GM20431 (cell line): ENCODE results near the gene CCDC27.

ENCODE experiments used
- in situ Hi-C: fragments of 300-500 bp; cut with MseI, MboI; formaldehyde crosslinking; loops from one replicate; pipeline ENCODE4 v1.15.0; 2020; ENCODE audit warnings: low sequenced_read_pairs; ENCODE audit not compliant: unreplicated experiment

CCDC27 gene

DNA sequence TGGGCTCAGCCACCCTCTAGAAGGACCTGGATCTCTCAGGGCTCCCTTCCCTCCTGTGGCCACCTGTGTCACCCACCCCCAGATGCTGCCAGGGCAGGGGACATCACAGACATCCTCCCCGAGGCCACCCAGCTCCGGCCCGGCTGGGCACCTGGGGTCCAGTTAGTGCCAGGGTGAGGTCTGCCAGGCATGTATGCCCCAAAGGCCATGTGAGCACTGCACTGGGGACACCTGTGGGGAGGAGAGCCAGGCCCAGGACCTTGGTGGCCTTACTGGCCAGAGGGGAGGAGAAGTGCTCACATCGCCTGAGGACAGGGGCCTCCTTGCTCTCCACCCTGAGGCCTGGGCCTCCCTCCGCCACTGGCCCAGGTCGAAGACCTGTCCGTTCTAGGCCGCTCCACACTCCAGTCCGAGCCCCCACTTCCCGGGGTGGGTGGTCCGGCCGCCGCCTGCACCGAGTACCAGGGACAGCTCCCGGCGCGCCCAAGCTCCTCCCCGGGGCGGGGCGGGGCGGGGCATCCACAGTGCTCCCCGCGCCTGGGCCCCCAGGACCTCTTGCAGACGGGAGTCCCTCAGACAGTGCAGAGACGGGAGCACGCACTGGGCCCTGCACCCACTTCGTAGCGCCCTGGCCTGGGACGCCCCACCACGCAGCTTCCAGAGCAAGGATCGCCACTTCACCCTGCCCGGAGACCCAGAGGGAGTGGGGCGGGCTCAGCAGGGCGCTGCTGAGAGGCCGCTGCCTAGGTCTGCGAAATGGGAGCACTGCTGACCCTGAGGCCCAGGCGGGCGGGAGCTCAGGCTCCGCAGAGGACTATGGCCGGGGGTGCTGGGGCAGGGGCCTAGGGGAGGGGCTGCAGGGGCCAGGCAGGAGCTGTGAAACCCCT lies 34.3 kb upstream of the CCDC27 start:
- in situ Hi-C loops = no loop called here

DNA sequence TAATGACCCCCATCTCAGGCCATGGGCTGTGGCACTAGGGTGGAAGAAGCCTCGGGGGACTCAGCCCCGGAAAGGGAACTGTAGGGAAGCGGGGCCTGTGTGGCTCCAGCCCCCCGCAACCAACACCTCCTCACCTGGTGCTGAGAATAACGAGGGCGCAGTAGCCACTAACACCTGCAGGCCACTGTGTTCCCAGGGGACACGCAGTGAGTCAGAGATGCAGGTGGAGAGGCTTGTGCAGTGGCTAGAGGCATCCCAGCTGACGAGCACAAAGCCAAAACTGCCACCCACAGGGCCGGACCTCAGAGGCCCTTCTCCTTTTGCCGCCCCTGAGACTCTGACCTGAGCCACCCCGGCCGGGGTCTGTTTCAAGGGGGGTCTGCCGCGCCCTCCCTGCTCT lies 33.5 kb upstream of the CCDC27 start:
- in situ Hi-C loops = no loop called here

DNA sequence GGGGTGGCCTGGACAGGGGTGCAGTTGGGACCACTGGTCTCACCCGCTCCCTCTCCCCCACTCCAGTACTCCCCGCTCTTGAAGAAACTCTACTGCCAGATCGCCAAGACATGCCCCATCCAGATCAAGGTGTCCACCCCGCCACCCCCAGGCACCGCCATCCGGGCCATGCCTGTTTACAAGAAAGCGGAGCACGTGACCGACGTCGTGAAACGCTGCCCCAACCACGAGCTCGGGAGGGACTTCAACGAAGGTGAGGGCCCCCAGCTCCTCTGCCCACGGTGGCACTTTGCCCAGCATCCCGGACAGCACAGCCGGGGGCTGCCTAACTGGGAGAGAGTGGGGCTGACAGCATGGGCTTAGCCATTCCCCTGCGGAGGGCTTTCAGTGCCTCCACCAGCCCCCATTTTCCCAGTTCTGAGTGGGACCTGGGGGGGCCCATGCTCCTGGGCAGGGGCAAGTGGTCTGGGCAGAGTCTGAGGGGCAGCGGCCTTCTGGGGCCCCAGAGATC lies 30.2 kb upstream of the CCDC27 start:
- in situ Hi-C loops = loop anchor here (10.0 kb wide), 1 partner anchor 97 kb away; the partner anchor contains the start of gene TPRG1L

DNA sequence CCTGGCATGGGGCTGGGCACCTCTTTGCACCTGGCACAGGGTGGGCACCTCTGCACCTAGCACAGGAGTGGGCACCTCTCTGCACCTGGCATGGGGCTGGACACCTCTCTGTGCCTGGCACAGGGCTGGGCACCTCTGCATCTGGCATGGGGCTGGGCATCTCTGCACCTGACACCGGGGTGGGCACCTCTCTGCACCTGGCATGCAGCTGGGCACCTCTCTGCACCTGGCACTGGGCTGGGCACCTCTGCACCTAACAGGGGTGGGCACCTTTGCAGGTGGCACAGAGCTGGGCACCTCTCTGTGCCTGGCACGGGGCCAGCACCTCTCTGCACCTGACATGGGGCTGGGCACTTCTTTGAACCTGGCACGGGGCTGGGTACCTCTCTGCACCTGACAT lies 29.4 kb upstream of the CCDC27 start:
- in situ Hi-C loops = loop anchor here (10.0 kb wide), 1 partner anchor 98 kb away; the partner anchor contains the start of gene TPRG1L

DNA sequence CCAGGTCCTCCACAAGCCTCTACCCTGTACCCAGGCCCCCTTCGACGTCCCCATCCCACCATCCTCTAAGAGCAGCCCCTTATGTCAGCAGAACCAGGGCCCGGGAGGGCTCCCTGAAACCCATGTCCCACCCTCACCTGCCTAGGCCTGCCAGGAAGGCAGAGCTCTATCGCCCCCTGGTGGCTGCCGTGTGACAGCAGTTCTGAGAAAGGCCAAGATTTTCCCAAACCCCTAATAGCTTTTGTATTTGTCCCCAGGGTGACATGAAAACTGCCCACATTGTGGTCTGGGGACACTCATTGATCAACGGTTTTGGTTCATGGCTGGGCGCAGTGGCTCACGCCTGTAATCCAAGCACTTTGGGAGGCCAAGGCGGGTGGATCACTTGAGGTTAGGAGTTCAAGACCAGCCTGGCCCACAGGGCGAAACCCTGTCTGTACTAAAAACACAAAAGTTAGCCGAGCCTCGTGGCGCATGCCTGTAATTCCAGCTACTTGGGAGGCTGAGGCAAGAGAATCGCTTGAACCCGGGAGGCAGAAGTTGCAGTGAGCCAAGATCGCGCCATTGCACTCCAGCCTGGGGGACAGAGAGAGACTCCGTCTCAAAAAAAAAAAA lies 27.7 kb upstream of the CCDC27 start:
- in situ Hi-C loops = loop anchor here (10.0 kb wide), 1 partner anchor 100 kb away; the partner anchor contains the start of gene TPRG1L

DNA sequence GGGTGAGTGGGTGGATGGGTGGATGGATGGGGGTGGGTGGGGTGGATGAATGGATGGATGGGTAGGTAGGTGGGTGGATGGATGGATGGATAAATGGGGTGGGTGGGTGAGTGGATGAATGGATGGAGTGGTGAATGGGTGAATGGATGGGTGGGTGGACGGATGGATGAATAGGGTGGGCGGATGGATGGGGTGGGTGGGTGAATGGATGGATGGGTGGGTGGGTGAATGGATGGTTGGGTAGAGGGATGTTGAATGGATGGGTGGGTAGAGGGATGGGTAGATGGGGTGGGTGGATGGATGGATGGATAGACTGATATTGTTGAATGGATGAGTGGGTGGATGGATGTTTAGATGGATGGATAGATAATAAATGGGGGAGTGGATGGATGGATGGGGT lies 26.9 kb upstream of the CCDC27 start:
- in situ Hi-C loops = loop anchor here (10.0 kb wide), 1 partner anchor 101 kb away; the partner anchor contains the start of gene TPRG1L

DNA sequence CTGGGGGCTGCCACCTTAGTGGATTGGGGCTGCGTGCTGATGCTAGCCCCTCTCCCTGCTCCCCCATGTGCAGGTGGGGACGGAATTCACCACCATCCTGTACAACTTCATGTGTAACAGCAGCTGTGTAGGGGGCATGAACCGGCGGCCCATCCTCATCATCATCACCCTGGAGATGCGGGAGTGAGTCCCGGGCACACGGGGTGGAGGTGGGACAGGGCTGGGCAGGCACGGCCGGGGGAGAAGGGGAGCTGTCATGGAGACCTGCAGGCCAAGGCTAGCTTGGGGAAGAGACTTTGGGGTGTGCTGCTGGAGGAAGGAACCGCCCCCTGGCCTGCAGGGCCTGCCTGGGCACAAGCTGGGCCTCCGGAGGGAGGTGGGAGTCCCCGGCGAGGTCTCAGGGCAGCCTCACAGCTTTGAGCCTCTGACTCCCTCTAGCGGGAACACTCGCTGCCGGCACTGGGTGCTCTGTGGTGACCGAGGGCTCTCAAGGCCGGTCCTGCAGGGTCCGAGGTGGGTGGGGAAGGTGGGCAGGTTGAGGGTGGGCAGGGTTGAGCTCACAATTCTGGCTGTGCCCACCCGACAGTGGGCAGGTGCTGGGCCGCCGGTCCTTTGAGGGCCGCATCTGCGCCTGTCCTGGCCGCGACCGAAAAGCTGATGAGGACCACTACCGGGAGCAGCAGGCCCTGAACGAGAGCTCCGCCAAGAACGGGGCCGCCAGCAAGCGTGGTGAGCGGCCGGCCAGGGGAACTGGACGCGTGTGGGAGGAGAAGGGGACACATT lies 25.0 kb upstream of the CCDC27 start:
- in situ Hi-C loops = loop anchor here (10.0 kb wide), 1 partner anchor 102 kb away; the partner anchor contains the start of gene TPRG1L

DNA sequence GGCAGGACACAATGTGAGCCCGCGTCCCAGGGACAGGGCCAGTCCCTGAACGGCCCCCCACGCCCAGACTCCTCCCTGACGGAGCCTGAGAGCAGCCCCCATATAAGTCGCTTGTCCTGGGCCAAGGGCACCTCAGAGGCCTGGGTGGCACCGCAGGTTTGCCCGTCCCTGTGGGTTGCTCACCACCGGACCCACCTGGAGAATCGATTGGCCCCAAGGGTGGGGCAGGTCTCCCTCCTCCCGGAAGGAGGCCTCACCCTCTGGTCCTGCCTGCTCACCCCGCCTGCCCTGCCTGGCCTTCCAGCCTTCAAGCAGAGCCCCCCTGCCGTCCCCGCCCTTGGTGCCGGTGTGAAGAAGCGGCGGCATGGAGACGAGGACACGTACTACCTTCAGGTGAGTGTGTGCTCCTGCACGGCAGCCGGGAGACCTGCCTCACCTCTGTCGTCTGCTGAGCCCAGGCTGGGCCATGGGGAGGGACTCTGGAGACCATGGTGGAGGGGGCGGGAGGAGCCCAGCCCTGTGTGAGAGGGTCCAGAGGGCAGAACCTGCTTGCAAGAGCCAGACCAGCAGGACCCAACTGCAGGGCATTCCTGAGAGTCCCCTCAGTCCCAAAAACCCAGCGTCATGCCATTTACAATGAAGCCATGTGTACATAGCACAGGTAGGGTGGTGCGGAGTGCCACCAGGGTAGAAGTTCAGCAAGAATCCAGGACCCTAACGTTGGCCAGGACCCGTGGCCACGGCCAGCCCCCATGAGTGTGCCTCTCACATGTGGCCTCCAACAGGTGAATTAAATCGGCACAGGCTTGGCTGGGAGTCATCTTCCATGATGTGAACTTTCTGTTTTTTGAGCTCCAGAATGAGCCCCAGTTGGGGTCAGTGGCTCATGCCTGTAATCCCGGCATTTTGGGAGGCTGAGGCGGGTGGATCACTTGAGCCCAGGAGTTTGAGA lies 24.1 kb upstream of the CCDC27 start:
- in situ Hi-C loops = loop anchor here (10.0 kb wide), 1 partner anchor 103 kb away; the partner anchor contains the start of gene TPRG1L

DNA sequence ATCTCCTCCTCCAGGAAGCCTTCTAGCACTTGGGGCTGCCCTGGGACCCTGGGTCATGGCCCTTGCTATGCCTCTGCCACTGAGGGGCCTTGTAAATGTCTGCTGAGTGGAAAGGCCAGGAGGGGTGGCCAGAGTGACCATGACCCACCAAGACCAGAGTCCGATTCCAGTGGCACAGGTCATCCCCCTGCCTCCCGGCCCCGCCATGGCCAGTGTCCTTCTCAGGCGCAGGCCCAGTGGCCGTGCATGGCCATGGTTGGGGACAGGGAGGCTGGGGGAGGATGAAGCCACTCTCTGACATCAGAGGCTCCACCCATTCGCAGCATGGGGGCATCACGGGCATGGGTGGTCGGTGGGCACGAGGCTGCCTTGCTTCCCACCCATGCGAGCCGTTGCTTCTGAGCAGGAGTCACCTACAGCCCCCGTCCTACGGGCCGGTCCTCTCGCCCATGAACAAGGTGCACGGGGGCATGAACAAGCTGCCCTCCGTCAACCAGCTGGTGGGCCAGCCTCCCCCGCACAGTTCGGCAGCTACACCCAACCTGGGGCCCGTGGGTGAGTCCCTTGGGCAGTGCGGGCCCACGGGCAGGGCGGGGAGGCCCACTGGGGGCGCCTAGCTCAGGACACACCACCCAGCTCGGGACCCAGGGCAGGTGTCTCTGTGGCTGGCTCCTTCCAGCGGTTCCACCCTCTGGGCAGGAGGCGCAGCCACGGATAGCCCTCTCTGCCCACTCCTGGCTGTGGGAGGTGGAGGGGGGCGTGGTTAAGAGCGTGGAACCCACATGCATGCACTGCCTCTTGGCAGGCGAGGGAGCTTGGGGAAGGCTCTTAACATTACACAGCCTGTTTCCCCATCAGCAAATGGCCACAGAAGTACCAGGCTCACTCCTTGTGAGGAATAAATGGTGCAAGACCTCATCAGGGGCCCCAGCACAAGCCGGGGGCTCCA lies 22.4 kb upstream of the CCDC27 start:
- in situ Hi-C loops = loop anchor here (10.0 kb wide), 1 partner anchor 105 kb away; the partner anchor contains the start of gene TPRG1L

DNA sequence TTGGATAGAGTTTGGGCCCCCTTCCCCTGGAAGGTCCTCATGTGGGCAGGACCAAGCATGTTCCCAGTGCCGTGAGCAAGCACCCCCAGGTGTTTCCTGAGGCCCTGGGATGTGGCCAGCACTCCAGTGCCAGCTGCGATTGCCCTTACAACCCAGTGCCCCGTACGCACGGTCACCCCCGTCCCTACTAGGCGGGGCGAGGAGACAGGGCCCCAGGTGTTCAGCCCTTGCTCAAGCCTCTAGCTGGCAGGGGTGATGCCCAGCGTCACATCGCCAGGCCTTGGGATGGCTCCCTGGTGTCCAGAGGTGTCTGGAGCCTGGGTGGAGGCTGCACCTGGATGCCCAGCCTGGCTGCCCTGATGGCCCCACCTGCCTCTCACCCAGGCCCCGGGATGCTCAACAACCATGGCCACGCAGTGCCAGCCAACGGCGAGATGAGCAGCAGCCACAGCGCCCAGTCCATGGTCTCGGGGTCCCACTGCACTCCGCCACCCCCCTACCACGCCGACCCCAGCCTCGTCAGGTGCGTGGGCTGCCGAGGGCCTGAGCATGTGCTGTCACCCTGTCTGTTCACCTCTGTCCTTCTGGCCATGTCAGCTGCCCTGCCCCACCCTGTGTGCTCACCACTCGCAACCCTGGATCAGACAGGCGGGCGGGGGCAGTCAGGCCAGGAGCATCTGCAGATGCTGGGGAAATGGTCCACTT lies 21.6 kb upstream of the CCDC27 start:
- in situ Hi-C loops = no loop called here

DNA sequence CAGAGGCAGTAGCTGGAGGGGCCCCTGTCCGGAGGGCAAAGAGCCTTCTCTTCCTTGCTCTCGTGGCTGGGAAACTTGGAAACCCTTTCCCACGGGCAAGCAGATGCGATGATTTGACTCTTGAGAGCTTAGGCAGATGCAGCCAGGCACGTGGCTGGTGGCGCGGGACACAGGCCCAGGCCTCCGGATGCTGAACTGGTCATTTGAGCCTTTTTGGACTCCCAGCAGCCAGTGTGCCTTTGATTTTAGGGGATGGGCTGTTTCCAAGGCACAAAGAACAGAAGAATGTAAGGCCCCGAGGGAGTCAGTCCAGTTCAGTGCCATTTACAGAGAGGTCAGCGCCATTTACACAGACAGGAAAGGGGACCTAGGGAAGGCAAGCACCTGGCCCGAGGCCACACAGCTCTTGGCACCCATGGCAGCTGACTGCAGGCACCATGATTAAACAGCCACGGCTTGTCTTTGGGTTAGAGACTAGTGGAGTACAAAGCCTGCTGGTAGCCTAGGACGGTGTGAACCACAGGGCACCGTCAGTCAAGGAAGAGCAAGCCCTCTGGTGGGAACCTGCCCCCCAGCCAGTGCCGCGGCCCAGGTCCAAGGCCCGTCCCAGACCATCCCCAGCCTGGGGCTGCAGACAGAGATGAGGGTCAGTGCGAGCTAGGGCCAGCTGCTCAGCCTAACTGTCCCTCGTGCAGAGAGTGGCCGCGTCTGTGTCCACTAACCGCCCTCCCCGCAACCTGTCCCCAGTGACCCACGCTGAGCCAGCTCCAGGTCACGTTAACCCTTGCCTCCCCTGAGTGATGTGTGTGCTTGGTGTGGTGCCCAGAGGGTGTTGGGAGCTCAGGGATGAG lies 20.4 kb upstream of the CCDC27 start:
- in situ Hi-C loops = no loop called here

DNA sequence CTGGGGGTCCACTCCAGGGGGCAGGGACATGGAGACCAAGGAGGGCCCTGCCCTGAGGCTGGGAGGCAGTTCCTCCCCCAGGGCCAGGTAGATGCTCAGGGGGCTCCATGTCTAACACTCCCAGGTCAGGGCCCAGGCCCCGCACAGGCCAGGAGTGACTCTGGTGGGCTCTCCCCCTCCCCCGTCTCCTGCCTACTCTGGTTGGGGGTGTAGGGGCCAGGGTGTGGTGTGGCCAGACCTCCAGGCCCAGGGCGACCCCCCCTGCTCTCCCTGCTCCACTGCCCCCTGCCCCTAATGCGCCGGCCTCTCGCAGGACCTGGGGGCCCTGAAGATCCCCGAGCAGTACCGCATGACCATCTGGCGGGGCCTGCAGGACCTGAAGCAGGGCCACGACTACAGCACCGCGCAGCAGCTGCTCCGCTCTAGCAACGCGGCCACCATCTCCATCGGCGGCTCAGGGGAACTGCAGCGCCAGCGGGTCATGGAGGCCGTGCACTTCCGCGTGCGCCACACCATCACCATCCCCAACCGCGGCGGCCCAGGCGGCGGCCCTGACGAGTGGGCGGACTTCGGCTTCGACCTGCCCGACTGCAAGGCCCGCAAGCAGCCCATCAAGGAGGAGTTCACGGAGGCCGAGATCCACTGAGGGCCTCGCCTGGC lies 19.7 kb upstream of the CCDC27 start:
- in situ Hi-C loops = no loop called here

DNA sequence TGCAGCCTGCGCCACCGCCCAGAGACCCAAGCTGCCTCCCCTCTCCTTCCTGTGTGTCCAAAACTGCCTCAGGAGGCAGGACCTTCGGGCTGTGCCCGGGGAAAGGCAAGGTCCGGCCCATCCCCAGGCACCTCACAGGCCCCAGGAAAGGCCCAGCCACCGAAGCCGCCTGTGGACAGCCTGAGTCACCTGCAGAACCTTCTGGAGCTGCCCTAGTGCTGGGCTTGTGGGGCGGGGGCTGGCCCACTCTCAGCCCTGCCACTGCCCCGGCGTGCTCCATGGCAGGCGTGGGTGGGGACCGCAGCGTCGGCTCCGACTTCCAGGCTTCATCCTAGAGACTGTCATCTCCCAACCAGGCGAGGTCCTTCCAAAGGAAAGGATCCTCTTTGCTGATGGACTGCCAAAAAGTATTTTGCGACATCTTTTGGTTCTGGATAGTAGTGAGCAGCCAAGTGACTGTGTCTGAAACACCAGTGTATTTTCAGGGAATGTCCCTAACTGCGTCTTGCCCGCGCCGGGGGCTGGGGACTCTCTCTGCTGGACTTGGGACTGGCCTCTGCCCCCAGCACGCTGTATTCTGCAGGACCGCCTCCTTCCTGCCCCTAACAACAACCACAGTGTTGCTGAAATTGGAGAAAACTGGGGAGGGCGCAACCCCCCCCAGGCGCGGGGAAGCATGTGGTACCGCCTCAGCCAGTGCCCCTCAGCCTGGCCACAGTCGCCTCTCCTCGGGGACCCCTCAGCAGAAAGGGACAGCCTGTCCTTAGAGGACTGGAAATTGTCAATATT lies 19.0 kb upstream of the CCDC27 start:
- in situ Hi-C loops = no loop called here

DNA sequence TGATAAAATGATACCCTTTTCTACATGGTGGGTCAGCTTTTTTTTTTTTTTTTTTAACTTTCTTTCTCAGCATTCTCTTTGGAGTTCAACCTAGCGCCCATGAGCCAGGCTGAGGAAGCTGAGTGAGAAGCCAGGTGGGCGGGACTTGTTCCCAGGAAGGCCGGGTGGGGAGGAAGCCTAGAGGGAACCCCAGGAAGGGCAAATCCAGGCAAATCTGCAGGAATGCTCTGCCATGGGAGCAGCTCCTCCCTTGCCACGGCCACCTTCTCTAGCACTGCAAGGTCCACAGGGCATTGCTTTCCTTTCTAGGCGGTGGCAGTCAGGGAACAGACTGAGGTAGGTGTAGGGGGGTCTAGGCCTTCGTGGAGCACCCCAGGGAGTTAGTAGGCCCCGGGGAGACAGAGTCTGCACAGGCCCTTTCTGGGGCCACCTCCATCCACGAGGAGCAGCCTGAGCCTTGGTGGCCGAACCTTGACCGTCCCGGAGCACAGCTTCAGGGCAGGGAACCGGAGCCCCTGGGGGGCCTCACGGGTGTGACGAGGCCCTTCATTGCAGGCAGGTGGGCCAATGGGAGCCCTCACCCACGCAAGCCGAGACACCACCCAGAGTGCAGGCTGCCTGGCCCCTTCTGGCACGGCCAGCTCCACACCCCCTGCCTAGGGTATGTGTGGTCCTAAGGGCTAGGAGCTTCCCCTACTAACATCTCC lies 18.2 kb upstream of the CCDC27 start:
- in situ Hi-C loops = no loop called here

DNA sequence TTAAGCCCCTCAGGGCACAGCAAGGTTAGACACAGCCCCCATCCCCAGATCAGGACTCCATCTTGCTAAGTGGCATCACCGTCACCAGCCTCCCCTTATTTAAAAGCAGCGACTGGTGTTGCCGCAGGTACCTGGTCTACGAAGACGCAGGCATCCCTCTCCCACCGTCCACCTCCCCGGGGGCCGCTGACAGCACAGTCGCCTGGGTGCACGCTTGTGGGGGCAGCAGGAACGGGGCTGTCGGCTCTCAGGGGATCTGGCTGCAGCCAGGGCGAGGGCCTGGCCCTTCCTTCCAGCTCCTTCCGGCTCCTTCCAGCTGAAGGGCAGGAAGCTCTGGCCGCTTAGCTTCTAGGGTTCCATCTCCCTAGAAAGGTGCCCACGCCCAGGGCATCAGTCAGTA lies 17.6 kb upstream of the CCDC27 start:
- in situ Hi-C loops = no loop called here
